CD4-positive, CD25-positive, alpha-beta regulatory T cell (primary cell): ENCODE measurements around the gene ASTN2. TPM values are rescaled to one million over a fixed set of nuclear protein-coding genes. Genes with fewer than 3 reads are reported as not detected.

Source experiments
- ATAC-seq, 2 donors: fragments of 150-1000 bp; cut with Tn5 transposase; one replicate each; pipeline ENCODE4 v1.10.0; 2021; ENCODE audit warnings: low read depth in 2 of 2, moderate number of reproducible peaks in 2 of 2, moderate library complexity in 1 of 2
- DNase-seq, 3 donors: peaks; one replicate each; pipeline versions ENCODE4 v3.0.0 to v3.0.0-alpha.2; 2012 to 2022; ENCODE audit warnings: mixed read lengths in 1 of 3
- H3K27ac ChIP-seq: one replicate; pipeline ENCODE4 v1.7.0; 2013; ENCODE audit warnings: mild to moderate bottlenecking, low read length; ENCODE audit not compliant: insufficient read depth, poor library complexity, severe bottlenecking
- H3K27me3 ChIP-seq: one replicate; pipeline ENCODE4 v1.7.0; 2013; ENCODE audit warnings: low read length; ENCODE audit not compliant: control insufficient read depth, insufficient read depth
- H3K36me3 ChIP-seq: one replicate; pipeline ENCODE4 v1.7.0; 2013; ENCODE audit warnings: mild to moderate bottlenecking, low read length, moderate library complexity; ENCODE audit not compliant: control insufficient read depth, insufficient read depth
- H3K4me1 ChIP-seq: 2 replicates; pipeline ENCODE4 v1.7.0; 2013; ENCODE audit warnings: mild to moderate bottlenecking, low read length; ENCODE audit not compliant: insufficient read depth, control insufficient read depth, poor library complexity, severe bottlenecking
- H3K4me3 ChIP-seq: one replicate; pipeline ENCODE4 v1.7.0; 2013; ENCODE audit warnings: low read depth, mild to moderate bottlenecking, low read length, moderate library complexity
- H3K9me3 ChIP-seq, 2 experiments: 1 replicate in 1 of 2; 2 replicates in 1 of 2; pipeline ENCODE4 v1.7.0; 2013; ENCODE audit warnings: low read length in 2 of 2, mild to moderate bottlenecking in 1 of 2, moderate library complexity in 1 of 2; ENCODE audit not compliant: control insufficient read depth in 2 of 2
- H3K27ac Mint-ChIP-seq, 3 donors: one replicate each; pipeline ENCODE4 v1.8.0; 2020 to 2022; ENCODE audit warnings: mild to moderate bottlenecking in 3 of 3, mixed read lengths in 3 of 3, moderate library complexity in 2 of 3
- H3K27me3 Mint-ChIP-seq: one replicate; pipeline ENCODE4 v1.8.0; 2022; ENCODE audit warnings: mild to moderate bottlenecking, mixed read lengths
- H3K36me3 Mint-ChIP-seq: one replicate; pipeline ENCODE4 v1.8.0; 2020; ENCODE audit warnings: mixed read lengths
- H3K4me1 Mint-ChIP-seq, 4 donors: one replicate each; pipeline ENCODE4 v1.8.0; 2020 to 2022; ENCODE audit warnings: mixed read lengths in 4 of 4, mild to moderate bottlenecking in 1 of 4
- H3K4me3 Mint-ChIP-seq, 4 donors: one replicate each; pipeline ENCODE4 v1.8.0; 2020 to 2022; ENCODE audit warnings: mild to moderate bottlenecking in 4 of 4, mixed read lengths in 4 of 4, moderate library complexity in 3 of 4
- H3K9me3 Mint-ChIP-seq, 7 donors: one replicate each; pipeline ENCODE4 v1.8.0; 2020 to 2022; ENCODE audit warnings: mixed read lengths in 7 of 7, mild to moderate bottlenecking in 3 of 7, moderate library complexity in 2 of 7
- polyA plus RNA-seq, 4 donors: library from polyadenylated mRNA; unstranded; fragments of 300-500 nt; fragmentation: Illumina TruSeq; gene quantifications; one replicate each; pipeline ENCODE4 v1.2.3, GENCODE V29; 2021
- total RNA-seq: library from RNA; stranded (reverse); gene quantifications from one replicate; pipeline ENCODE4 v1.2.3, GENCODE V29; 2022

Gene ASTN2
- total and polyA plus RNA-seq, 5 donors from 2014 or later = 5.0 to 9.9 (median 7.4) TPM

- no peaks in the 10 kb centered on the region for H3K36me3 ChIP-seq
- Mint-ChIP-seq H3K4me1 (peaks cover 0 to 6% (median 0%) of the 10 kb centered on the region in 4 donors), H3K4me3 (no peak overlapping the region), H3K27ac (no peak overlapping the region), H3K36me3 (no peaks in the 10 kb centered on the region), H3K27me3 (no peaks in the 10 kb centered on the region), H3K9me3 (no peaks in the 10 kb centered on the region)
- no peaks in the 10 kb centered on the region for H3K27me3 ChIP-seq
- no peak overlapping the region for H3K4me3 ChIP-seq
- H3K27ac ChIP-seq = no peak overlapping the region
- no peaks in the 10 kb centered on the region for H3K4me1 ChIP-seq
- no peaks in the 10 kb centered on the region for H3K9me3 ChIP-seq
- ATAC-seq (no peak), DNase-seq (no peak)
Observed at GRCh38 chr9:116662646-116663310, 752.1 kb downstream of the ASTN2 start.

GRCh38 chr9:116661037-116661954, 753.6 kb downstream of the ASTN2 start:
- no peak overlapping the region for H3K27ac Mint-ChIP-seq
- H3K4me3 Mint-ChIP-seq = no peak overlapping the region
- H3K36me3 Mint-ChIP-seq = no peaks in the 10 kb centered on the region
- Histone ChIP-seq H3K9me3 (no peaks in the 10 kb centered on the region), H3K4me1 (no peaks in the 10 kb centered on the region), H3K27ac (no peak overlapping the region), H3K4me3 (no peak overlapping the region), H3K27me3 (no peaks in the 10 kb centered on the region), H3K36me3 (no peaks in the 10 kb centered on the region)
- DNase-seq (peak in 2 of 3 donors; percentile 41 to 61), ATAC-seq (no peak)
- no peaks in the 10 kb centered on the region for H3K9me3 Mint-ChIP-seq
- H3K4me1 Mint-ChIP-seq = no peaks in the 10 kb centered on the region
- no peaks in the 10 kb centered on the region for H3K27me3 Mint-ChIP-seq

DNA sequence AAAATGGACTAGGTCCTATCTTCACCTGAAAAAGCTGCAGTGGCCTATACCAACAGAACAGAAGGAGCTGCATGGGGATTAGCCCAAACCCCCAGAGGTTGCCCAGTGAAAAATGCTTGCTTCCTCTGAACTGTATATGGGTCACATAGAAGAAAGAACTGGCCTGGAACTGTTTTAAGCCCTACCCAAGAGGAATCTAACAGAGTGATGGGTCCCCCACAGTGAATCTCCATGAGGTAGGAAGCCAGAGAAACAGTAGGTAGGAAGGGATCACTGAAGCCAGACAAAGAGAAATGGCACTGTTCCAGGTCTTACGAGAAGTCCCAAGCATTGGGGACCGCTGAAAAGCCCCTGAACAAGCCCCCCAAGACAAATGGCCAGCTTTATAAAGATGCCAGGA, 756.6 kb downstream of the ASTN2 start:
- H3K4me3 Mint-ChIP-seq = no peak overlapping the region
- ATAC-seq (no peak), DNase-seq (no peak)
- no peaks in the 10 kb centered on the region for H3K9me3 ChIP-seq
- H3K36me3 Mint-ChIP-seq = no peaks in the 10 kb centered on the region
- no peaks in the 10 kb centered on the region for H3K4me1 ChIP-seq
- H3K27ac Mint-ChIP-seq = no peak overlapping the region
- H3K9me3 Mint-ChIP-seq = no peaks in the 10 kb centered on the region
- H3K4me1 Mint-ChIP-seq = no peaks in the 10 kb centered on the region
- H3K27ac ChIP-seq = no peak overlapping the region
- H3K27me3 Mint-ChIP-seq = no peaks in the 10 kb centered on the region
- no peak overlapping the region for H3K4me3 ChIP-seq
- no peaks in the 10 kb centered on the region for H3K36me3 ChIP-seq
- no peaks in the 10 kb centered on the region for H3K27me3 ChIP-seq

- Mint-ChIP-seq H3K4me1 (no peaks in the 10 kb centered on the region), H3K27me3 (no peaks in the 10 kb centered on the region), H3K36me3 (no peaks in the 10 kb centered on the region), H3K9me3 (no peaks in the 10 kb centered on the region), H3K27ac (no peak overlapping the region), H3K4me3 (no peak overlapping the region)
- no peak overlapping the region for H3K4me3 ChIP-seq
- no peaks in the 10 kb centered on the region for H3K4me1 ChIP-seq
- H3K27ac ChIP-seq = no peak overlapping the region
- ATAC-seq (no peak), DNase-seq (no peak)
- no peaks in the 10 kb centered on the region for H3K9me3 ChIP-seq
- H3K27me3 ChIP-seq = no peaks in the 10 kb centered on the region
- H3K36me3 ChIP-seq = no peaks in the 10 kb centered on the region
Observed at GRCh38 chr9:116656977-116657376, 757.9 kb downstream of the ASTN2 start.

DNA sequence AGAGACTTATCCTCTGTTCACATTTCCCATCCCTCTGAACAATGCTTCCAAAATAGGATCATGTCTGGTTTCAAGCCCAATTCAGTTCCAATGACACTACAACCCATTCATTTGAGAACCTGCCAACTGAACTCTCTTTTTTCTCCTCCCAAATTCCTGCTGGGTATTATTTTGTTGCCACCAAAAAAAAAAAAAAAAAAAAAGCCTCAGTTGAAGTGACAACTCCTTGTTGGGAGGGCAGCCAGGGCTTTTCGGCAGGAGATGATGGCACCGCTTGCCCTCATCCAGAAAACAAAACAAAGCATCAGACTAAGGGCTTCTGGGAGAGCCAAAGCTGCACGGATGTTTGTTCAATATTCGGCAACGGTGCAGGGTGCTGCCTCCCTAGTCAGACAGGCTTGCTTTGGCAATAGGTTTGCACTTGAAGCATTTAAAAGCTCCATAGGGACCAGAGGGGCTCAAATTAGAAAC, 758.3 kb downstream of the ASTN2 start:
- no peaks in the 10 kb centered on the region for H3K36me3 Mint-ChIP-seq
- H3K27me3 Mint-ChIP-seq = no peaks in the 10 kb centered on the region
- Histone ChIP-seq H3K4me1 (no peaks in the 10 kb centered on the region), H3K9me3 (no peaks in the 10 kb centered on the region), H3K27ac (no peak overlapping the region), H3K4me3 (no peak overlapping the region), H3K27me3 (no peaks in the 10 kb centered on the region), H3K36me3 (peaks cover under 1% of the 10 kb centered on the region)
- no peaks in the 10 kb centered on the region for H3K4me1 Mint-ChIP-seq
- H3K4me3 Mint-ChIP-seq = no peak overlapping the region
- DNase-seq = no peak
- H3K9me3 Mint-ChIP-seq = no peaks in the 10 kb centered on the region
- no peak for ATAC-seq
- H3K27ac Mint-ChIP-seq = no peak overlapping the region

- H3K4me3 Mint-ChIP-seq = no peak overlapping the region
- no peak overlapping the region for H3K4me3 ChIP-seq
- H3K27ac ChIP-seq = no peak overlapping the region
- H3K27me3 Mint-ChIP-seq = no peaks in the 10 kb centered on the region
- no peaks in the 10 kb centered on the region for H3K4me1 Mint-ChIP-seq
- no peak overlapping the region for H3K27ac Mint-ChIP-seq
- H3K9me3 Mint-ChIP-seq = no peaks in the 10 kb centered on the region
- H3K9me3 ChIP-seq = no peaks in the 10 kb centered on the region
- H3K36me3 Mint-ChIP-seq = peaks cover 14% of the 10 kb centered on the region
- H3K27me3 ChIP-seq = no peaks in the 10 kb centered on the region
- ATAC-seq = no peak
- peaks cover 3% of the 10 kb centered on the region for H3K36me3 ChIP-seq
- no peaks in the 10 kb centered on the region for H3K4me1 ChIP-seq
- DNase-seq = no peak
Observed at GRCh38 chr9:116654059-116654355, 760.9 kb downstream of the ASTN2 start.

DNA sequence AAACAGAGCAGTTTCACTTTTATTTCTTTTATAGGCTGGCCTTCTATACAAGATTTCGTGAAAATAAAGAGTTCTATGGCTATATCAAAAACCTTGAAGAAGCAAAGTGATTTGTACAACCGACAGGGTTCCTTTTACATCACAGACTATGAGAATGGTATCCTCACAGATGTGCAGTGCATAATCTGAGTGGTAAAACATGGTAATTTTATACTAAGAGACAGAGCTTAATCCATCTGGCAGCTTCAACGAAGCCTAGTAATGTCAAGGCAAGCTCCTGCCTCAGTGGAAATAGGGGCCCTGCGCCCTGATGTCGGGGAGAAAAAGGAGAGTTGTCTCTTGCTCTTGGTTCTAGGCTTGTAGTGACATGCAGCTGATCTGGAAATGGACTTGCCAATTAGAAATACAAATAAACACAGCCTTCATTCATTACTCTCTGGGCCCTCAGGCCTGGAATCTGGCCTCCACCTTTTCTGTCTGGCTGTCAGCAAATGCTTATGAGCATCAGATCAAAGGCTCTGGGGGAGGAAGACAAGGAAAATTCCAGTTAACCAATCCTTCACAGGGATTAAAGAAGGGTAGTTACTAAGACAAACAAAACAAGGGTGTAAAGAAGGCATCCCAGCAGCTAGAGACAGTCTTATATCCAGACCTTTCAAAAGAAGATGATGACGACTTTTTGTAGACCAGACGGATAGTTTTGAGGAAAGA, 761.4 kb downstream of the ASTN2 start:
- peaks cover 14% of the 10 kb centered on the region for H3K36me3 Mint-ChIP-seq
- no peak for DNase-seq
- no peaks in the 10 kb centered on the region for H3K9me3 Mint-ChIP-seq
- H3K27me3 ChIP-seq = no peaks in the 10 kb centered on the region
- no peaks in the 10 kb centered on the region for H3K9me3 ChIP-seq
- H3K4me3 Mint-ChIP-seq = no peak overlapping the region
- H3K27me3 Mint-ChIP-seq = no peaks in the 10 kb centered on the region
- H3K27ac Mint-ChIP-seq = no peak overlapping the region
- no peak for ATAC-seq
- no peaks in the 10 kb centered on the region for H3K4me1 Mint-ChIP-seq
- no peak overlapping the region for H3K4me3 ChIP-seq
- H3K4me1 ChIP-seq = no peaks in the 10 kb centered on the region
- peaks cover 3% of the 10 kb centered on the region for H3K36me3 ChIP-seq
- no peak overlapping the region for H3K27ac ChIP-seq
